HCT116 (cell line): Measurements from ENCODE around the gene EGR4. TPM values are rescaled to one million over a fixed set of nuclear protein-coding genes. Genes with fewer than 3 reads are reported as not detected.

Source experiments
- ATAC-seq: fragments of 200-7000 bp; cut with Tn5 transposase; 2 replicates; pipeline ENCODE4 v1.9.1; 2020; ENCODE audit warnings: mild to moderate bottlenecking, moderate library complexity
- BruUV-seq: library from RNA; stranded (reverse); fragments of 400-500 nt; replicated peaks from 2 replicates; lab custom pipeline; 2021; lab: Mats Ljungman, UMichigan
- CTCF ChIA-PET: fragments of 300-600 bp; sonication (Branson Sonifier 250); formaldehyde crosslinking; loops from one replicate; lab custom pipeline; 2021; ENCODE audit warnings: antibody characterized with exemption; lab: Charles Lee
- POLR2A ChIA-PET: fragments of 300-600, 350-600 bp; sonication (Branson Sonifier 250); formaldehyde crosslinking; loops from one replicate; lab custom pipeline; 2021; ENCODE audit warnings: antibody characterized with exemption; lab: Charles Lee
- RAD21 ChIA-PET, 2 experiments: fragments of 300-600 bp; sonication (Branson Sonifier 250); formaldehyde crosslinking; loops; one replicate each; lab custom pipeline; 2023; ENCODE audit warnings: low total read pairs in 2 of 2; ENCODE audit not compliant: uncharacterized antibody in 2 of 2, unreplicated experiment in 2 of 2, low non-redundant PET in 1 of 2; lab: Charles Lee
- DNase-seq: peaks from one replicate; pipeline ENCODE4 v3.0.0-alpha.2; 2010; ENCODE audit warnings: low read depth, low spot score
- H2AFZ ChIP-seq: fragments of 200-600 bp; shearing (Covaris generic), sonication (generic); 2 replicates; pipeline ENCODE4 v1.6.1; 2017; ENCODE audit warnings: low read depth, mixed run types, mixed read lengths, antibody characterized with exemption, low read length; ENCODE audit not compliant: poor library complexity, severe bottlenecking
- H3K27ac ChIP-seq: 2 replicates; pipeline ENCODE4 v1.5.1; 2012; ENCODE audit warnings: low read depth, low read length
- H3K27me3 ChIP-seq: fragments of 200-600 bp; sonication (generic); 2 replicates; pipeline ENCODE4 v1.6.1; 2016; ENCODE audit warnings: mixed run types, low read length, mixed read lengths; ENCODE audit not compliant: insufficient read depth
- H3K36me3 ChIP-seq, 2 experiments: fragments of 200-500 bp in 1 of 2; fragments of 200-600 bp in 1 of 2; sonication (Bioruptor generic) in 1 of 2; sonication (generic) in 1 of 2; 2 replicates each; pipeline versions ENCODE4 v1.5.1 to v1.6.1; 2014 to 2016; ENCODE audit warnings: low read length in 2 of 2, inconsistent platforms in 1 of 2, mixed read lengths in 1 of 2, mixed run types in 1 of 2; ENCODE audit not compliant: insufficient read depth in 2 of 2, control insufficient read depth in 1 of 2
- H3K4me1 ChIP-seq, 2 experiments: fragments of 200-600 bp in 1 of 2; sonication (generic) in 1 of 2; 2 replicates each; pipeline versions ENCODE4 v1.5.1 to v1.6.1; 2012 to 2017; ENCODE audit warnings: low read length in 2 of 2, inconsistent platforms in 1 of 2, mild to moderate bottlenecking in 1 of 2, mixed read lengths in 1 of 2, mixed run types in 1 of 2, moderate library complexity in 1 of 2; ENCODE audit not compliant: insufficient read depth in 2 of 2, control insufficient read depth in 1 of 2
- H3K4me2 ChIP-seq: fragments of 200-600 bp; sonication (generic); 2 replicates; pipeline ENCODE4 v1.6.1; 2017; ENCODE audit warnings: mixed run types, low read length, mixed read lengths
- H3K4me3 ChIP-seq, 2 experiments: fragments of 200-600 bp in 1 of 2; sonication (generic) in 1 of 2; replicated peaks in 1 of 2; 2 replicates each; pipeline ENCODE4 v1.5.1; 2011 to 2016; ENCODE audit warnings: low read length in 2 of 2, control low read depth in 1 of 2, low read depth in 1 of 2, mild to moderate bottlenecking in 1 of 2, mixed read lengths in 1 of 2, mixed run types in 1 of 2
- H3K79me2 ChIP-seq: fragments of 200-600 bp; sonication (generic); 2 replicates; pipeline ENCODE4 v1.6.1; 2017; ENCODE audit warnings: mild to moderate bottlenecking, mixed run types, low read length, moderate library complexity, mixed read lengths; ENCODE audit not compliant: insufficient read depth
- H3K9ac ChIP-seq: fragments of 200-600 bp; sonication (generic); 2 replicates; pipeline ENCODE4 v1.6.1; 2016; ENCODE audit warnings: low read length, mixed read lengths
- H3K9me2 ChIP-seq: fragments of 200-600 bp; sonication (generic), shearing (Covaris generic); 2 replicates; pipeline ENCODE4 v1.6.1; 2017; ENCODE audit warnings: mixed run types, mild to moderate bottlenecking, moderate library complexity; ENCODE audit not compliant: insufficient read depth
- H3K9me3 ChIP-seq, 2 experiments: fragments of 200-500 bp in 1 of 2; fragments of 200-600 bp in 1 of 2; sonication (Bioruptor generic) in 1 of 2; sonication (generic) in 1 of 2; 2 replicates each; pipeline ENCODE4 v1.6.1; 2014 to 2017; ENCODE audit warnings: low read length in 2 of 2, mixed read lengths in 2 of 2, inconsistent platforms in 1 of 2, low read depth in 1 of 2, mild to moderate bottlenecking in 1 of 2, mixed run types in 1 of 2, moderate library complexity in 1 of 2; ENCODE audit not compliant: control insufficient read depth in 1 of 2, insufficient read depth in 1 of 2
- H4K20me1 ChIP-seq: fragments of 200-600 bp; sonication (generic), shearing (Covaris generic); 2 replicates; pipeline ENCODE4 v1.6.1; 2017; ENCODE audit warnings: mixed run types, mild to moderate bottlenecking, moderate library complexity; ENCODE audit not compliant: insufficient read depth
- ATF3 ChIP-seq: IDR thresholded peaks from 2 replicates; pipeline ENCODE4 v1.6.1; 2012
- CEBPB ChIP-seq: IDR thresholded peaks from 2 replicates; pipeline ENCODE4 v1.6.1; 2012; ENCODE audit warnings: low read depth
- ELF1 ChIP-seq: IDR thresholded peaks from 2 replicates; pipeline ENCODE4 v1.6.1; 2012; ENCODE audit warnings: low read depth, borderline replicate concordance
- EZH2 ChIP-seq: fragments of 200-600 bp; sonication (generic); IDR thresholded peaks from 2 replicates; pipeline ENCODE4 v1.6.1; 2017; ENCODE audit warnings: antibody characterized with exemption, mixed run types
- MAX ChIP-seq: IDR thresholded peaks from 2 replicates; pipeline ENCODE4 v1.6.1; 2012
- POLR2A ChIP-seq: IDR thresholded peaks from 2 replicates; pipeline ENCODE4 v1.7.0; 2011; ENCODE audit warnings: borderline replicate concordance; ENCODE audit not compliant: insufficient read depth, insufficient read length; ENCODE audit errors: extremely low read depth
- RAD21 ChIP-seq: IDR thresholded peaks from 2 replicates; pipeline ENCODE4 v1.6.1; 2012; ENCODE audit warnings: low read depth, mild to moderate bottlenecking
- REST ChIP-seq: IDR thresholded peaks from 2 replicates; pipeline ENCODE4 v1.6.1; 2012; ENCODE audit warnings: low read depth
- SRF ChIP-seq: IDR thresholded peaks from 2 replicates; pipeline ENCODE4 v1.6.1; 2012; ENCODE audit warnings: low read depth
- YY1 ChIP-seq: IDR thresholded peaks from 2 replicates; pipeline ENCODE4 v1.6.1; 2011; ENCODE audit warnings: low read length, low read depth, moderate library complexity, mild to moderate bottlenecking; ENCODE audit not compliant: insufficient replicate concordance; ENCODE audit errors: extremely low read depth
- ZNF274 ChIP-seq: fragments of 200-500 bp; sonication (Bioruptor generic); IDR thresholded peaks from 2 replicates; pipeline ENCODE4 v1.6.1; 2014; ENCODE audit warnings: mild to moderate bottlenecking, low read depth, low read length, inconsistent platforms
- intact Hi-C: fragments of 100-400 bp; cut with micrococcal nuclease; formaldehyde crosslinking; loops from 2 replicates; pipeline ENCODE4 v1.10.0; 2022
- total RNA-seq: library from RNA; stranded (reverse); gene quantifications from one replicate; pipeline ENCODE4 v1.2.1, GENCODE V29; 2021; ENCODE audit not compliant: unreplicated experiment

Gene EGR4
- total RNA-seq, 1 experiment from 2014 or later, result 0.37 TPM

- TF ChIP-seq EZH2 (no peak), SRF (no peak), YY1 (no peak), CEBPB (no peak), ZNF274 (no peak)
Observed at GRCh38 chr2:73268830-73269685, 24.3 kb downstream of the EGR4 start (continued).

GRCh38 chr2:73268366-73268829, 24.9 kb downstream of the EGR4 start:
- H3K9ac ChIP-seq, result peak overlapping the region; percentile 79
- ChIA-PET POLR2A (interaction anchor here (1.3 to 1.4 kb wide), 2 partner anchors 22 to 34 kb away, joined by 8 read pairs; partner anchors contain the start of genes CCT7 and PRADC1), RAD21 (interaction anchor here in 1 of 2 experiments (1.7 kb wide), 1 partner anchor 92 kb away, joined by 3 read pairs; no protein-coding TSS in a partner anchor), CTCF (interaction anchor here (1.4 to 2.2 kb wide), 3 partner anchors 11 to 92 kb away, joined by 6 to 10 read pairs (median 9); no protein-coding TSS in a partner anchor)
- H3K9me2 ChIP-seq, result no peaks in the 10 kb centered on the region
- H3K4me3 ChIP-seq, result peak overlapping the region; percentile 72 to 75
- H2AFZ ChIP-seq, result no peak overlapping the region
- peaks cover 7 to 15% of the 10 kb centered on the region in 2 experiments; a peak in 3 of 4 replicates for H3K36me3 ChIP-seq
- ATAC-seq (no peak), DNase-seq (no peak)
- BruUV-seq, result no TSS peak
- H3K27ac ChIP-seq, result peak overlapping the region; percentile 94
- intact Hi-C loops, result no loop called here
- H4K20me1 ChIP-seq, result no peaks in the 10 kb centered on the region
- no peaks in the 10 kb centered on the region for H3K9me3 ChIP-seq
- TF ChIP-seq REST, result no peak
- TF ChIP-seq MAX, result no peak
- no peak for TF ChIP-seq RAD21
- TF ChIP-seq ATF3, result no peak
- no peak for TF ChIP-seq ELF1
- TF ChIP-seq POLR2A, result peak; percentile 36
- H3K27me3 ChIP-seq, result no peaks in the 10 kb centered on the region
- peaks cover 30% of the 10 kb centered on the region for H3K79me2 ChIP-seq
- peaks cover 8 to 33% of the 10 kb centered on the region in 2 experiments for H3K4me1 ChIP-seq
- peak overlapping the region; percentile 98 for H3K4me2 ChIP-seq
